GM12875 (cell line): Measurements from ENCODE around the gene TBX4.
"Not testable (repeated sequence)": the region's sequence is repeated elsewhere in the genome, so short reads cannot be mapped to it uniquely, and the experiment has no call there.

Source experiments
- H3K4me3 ChIP-seq: one replicate; pipeline ENCODE4 v1.5.1; 2011; ENCODE audit warnings: low read depth, low read length, control low read depth
- CTCF ChIP-seq: IDR thresholded peaks from 2 replicates; pipeline ENCODE4 v1.5.1; 2011; ENCODE audit warnings: low read depth, mild to moderate bottlenecking, control low read depth, inconsistent platforms, low read length, moderate library complexity, borderline replicate concordance; ENCODE audit not compliant: insufficient read depth

The TBX4 gene

GRCh38 chr17:61423967-61424649 is 28.1 kb upstream of the TBX4 start:
- TF ChIP-seq CTCF, result no peak
- H3K4me3 ChIP-seq, result no peak overlapping the region

GRCh38 chr17:61425682-61426481 is 26.3 kb upstream of the TBX4 start:
- TF ChIP-seq CTCF, result no peak
- no peak overlapping the region for H3K4me3 ChIP-seq

- no peak overlapping the region for H3K4me3 ChIP-seq
- no peak for TF ChIP-seq CTCF
Measured at GRCh38 chr17:61426482-61427304, 25.5 kb upstream of the TBX4 start.

- no peak for TF ChIP-seq CTCF
- no peak overlapping the region for H3K4me3 ChIP-seq
Measured at GRCh38 chr17:61427567-61427966, 24.7 kb upstream of the TBX4 start.

- no peak for TF ChIP-seq CTCF
- no peak overlapping the region for H3K4me3 ChIP-seq
Measured at GRCh38 chr17:61429274-61429673, 22.9 kb upstream of the TBX4 start.

GRCh38 chr17:61429831-61430230 is 22.4 kb upstream of the TBX4 start:
- not testable (repeated sequence) for H3K4me3 ChIP-seq

- no peak for TF ChIP-seq CTCF
- no peak overlapping the region for H3K4me3 ChIP-seq
Measured at GRCh38 chr17:61431594-61432311, 20.5 kb upstream of the TBX4 start.
